Stimulated activated CD4-positive, alpha-beta T cell treated with anti-CD3 and anti-CD28 coated beads, TNF-alpha, amount 100 ng/mL, for 4 hours (primary cell): ENCODE measurements around the gene CYP3A5.
"Not testable (repeated sequence)": the region's sequence is repeated elsewhere in the genome, so short reads cannot be mapped to it uniquely, and the experiment has no call there.

Experiments
- DNase-seq, 3 experiments: peaks; one replicate each; pipeline ENCODE4 v3.0.0-alpha.2; 2020; ENCODE audit warnings: low read depth in 3 of 3

The CYP3A5 gene

GRCh38 chr7:99685871-99686608 is 6.2 kb upstream of the CYP3A5 start:
- DNase-seq, result not testable (repeated sequence)

DNA sequence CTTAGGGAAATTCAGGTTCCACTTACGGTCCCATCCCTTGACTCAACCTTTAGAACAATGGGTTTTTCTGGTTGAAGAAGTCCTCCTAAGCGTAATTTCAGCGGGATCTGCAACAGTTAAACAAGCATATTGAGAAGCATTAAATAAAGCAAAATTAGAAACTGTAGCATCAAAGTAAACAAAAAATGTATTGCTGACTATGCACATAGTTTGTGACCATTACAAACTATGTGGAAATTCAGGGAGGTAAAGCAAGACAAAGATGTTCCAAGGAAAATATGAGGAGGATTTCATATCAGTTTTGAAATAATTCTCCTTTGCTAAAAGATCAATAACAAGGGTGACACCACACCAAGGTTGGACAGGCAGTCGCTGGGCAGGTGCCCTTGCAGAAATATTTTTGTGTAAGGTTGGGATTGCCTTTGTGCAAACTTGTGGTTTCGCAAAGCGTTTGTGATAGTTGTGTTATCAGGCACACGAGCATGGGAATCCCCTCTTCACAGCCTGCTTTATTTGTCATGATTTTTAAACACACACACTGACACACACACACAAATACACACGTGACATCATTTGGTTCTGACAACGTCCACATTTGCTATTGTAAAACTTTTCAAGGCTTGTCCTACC is 5.4 kb upstream of the CYP3A5 start:
- no peak for DNase-seq

- DNase-seq, result no peak
Measured at GRCh38 chr7:99679032-99679399, 780 bp downstream of the CYP3A5 start.

DNA sequence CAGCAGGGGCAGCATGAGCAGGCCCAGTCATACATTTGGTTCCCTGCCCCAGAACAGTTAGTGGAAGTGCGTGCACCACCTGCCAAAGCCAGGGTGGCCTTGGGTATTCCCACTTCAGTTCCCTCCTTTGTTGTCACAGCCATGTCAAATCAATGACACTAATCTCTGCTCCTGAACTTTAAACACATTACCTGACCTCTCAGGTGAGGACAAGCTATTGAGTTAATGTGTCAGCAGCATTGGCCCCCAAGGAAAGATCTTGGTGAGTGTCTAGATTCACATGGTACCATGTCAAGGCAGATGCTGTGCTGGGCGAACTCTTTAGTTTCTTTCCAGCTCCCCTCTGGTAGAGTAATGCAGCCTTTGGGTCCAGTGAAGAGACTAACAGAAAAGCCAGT is 2.1 kb downstream of the CYP3A5 start:
- no peak for DNase-seq

DNA sequence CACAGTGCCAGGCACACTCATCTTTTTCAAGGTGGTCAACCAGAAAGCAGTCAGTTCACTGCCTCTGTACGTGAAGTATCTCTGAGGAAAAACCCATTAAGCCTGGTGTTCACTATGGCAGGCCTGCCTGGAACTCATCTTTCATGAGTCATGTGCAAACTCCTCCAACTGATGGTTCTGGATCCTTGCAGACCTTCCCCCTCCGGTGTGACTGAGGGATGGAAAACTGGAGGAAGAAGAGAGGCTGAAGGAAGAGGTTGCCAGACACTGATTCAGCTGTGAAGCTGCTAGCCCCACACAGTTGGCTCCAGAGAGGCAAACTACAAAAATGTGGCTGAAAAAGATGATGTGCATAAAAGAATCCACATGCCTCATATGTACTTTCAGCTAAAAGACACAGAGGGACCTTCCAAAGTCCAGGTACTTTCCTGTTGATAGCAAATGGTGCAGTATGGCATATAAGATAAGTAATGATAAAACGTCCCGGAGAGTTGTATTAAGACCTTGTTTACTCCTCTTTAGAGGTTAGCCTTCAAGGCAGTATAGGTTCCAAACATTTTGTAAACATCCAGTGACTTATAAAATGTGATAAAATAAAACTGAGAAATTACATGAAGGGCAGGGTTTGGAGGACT is 2.7 kb downstream of the CYP3A5 start:
- DNase-seq, result no peak

DNA sequence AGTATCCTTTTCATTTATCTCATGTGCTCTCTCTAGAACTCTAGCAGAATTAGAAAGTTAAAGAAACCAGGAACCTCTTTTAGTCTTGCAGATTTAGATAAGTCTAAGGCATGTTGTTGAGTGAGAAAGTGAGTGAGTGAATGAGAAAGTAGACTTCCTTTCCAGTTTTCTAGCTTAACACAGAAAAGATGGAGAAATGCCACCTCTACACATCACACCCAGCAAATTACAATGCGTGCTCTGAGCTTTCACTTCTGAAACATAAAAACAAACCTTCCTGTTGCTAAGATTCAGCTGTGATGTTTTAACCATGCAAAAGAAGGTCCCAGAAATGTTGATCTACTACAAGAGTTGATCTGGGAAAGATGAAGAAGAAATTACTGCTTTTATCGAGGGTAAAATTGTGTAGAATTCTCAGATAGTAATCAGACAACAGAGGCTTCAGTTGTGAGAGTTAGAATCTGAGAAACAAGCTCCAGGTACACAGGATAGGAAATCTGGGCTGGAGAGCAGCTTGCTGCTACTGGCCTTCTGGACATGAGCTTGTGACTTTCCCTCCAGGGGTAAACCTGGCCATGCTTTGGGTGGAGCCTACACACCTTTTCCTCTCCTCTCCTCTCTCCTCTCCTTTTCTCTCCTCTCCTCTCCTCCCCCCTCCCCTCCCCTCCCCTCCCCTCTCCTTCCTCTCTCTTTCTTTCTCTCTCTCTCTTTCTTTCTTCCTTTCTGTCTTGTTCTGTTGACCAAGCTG is 4.6 kb downstream of the CYP3A5 start:
- DNase-seq, result no peak

GRCh38 chr7:99672573-99672972 is 7.2 kb downstream of the CYP3A5 start:
- no peak for DNase-seq

DNA sequence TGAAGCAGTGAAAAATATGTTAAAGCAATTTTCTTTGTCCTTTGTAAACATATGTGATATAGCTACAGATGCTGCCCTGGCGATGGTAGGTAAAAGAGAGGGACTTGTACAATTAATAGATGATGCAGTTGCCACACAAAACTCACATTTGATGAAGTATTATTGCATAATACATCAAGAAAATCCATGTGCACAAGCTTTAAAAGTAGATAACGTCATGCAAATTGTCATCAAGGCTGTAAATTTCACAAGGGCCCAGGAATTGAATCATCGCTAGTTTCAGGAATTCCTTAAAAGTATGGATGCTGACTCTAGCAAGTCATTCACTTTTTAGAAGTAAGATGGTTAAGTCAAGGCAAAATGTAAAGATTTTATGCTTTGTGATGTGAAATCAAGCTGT is 10.0 kb downstream of the CYP3A5 start:
- DNase-seq, result no peak

GRCh38 chr7:99668541-99668940 is 11.3 kb downstream of the CYP3A5 start:
- no peak for DNase-seq

DNA sequence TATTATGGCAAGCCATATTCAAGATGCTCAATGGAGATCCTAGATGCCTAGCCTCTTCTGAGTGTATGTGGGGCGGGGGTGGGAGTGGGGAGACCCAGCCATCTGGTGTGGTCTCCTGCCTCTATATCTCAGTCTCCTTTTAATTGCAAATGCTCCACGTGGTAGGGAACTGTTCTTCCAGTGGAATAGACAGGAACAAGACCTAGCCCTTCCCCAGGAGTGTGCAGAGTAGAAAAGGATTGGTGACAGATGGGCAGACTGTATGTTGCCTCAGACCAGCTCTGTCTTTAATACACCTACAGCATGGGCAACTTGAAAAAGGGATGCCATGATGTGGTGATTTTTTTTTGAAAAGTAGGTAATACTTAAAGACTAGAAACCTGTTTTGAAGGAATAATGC is 12.6 kb downstream of the CYP3A5 start:
- DNase-seq, result no peak

GRCh38 chr7:99666013-99666395 is 13.8 kb downstream of the CYP3A5 start:
- DNase-seq, result no peak

- DNase-seq, result no peak
Measured at GRCh38 chr7:99665312-99666012, 14.3 kb downstream of the CYP3A5 start.

- not testable (repeated sequence) for DNase-seq
Measured at GRCh38 chr7:99657879-99658278, 21.9 kb downstream of the CYP3A5 start.

- not testable (repeated sequence) for DNase-seq
Measured at GRCh38 chr7:99654626-99655025, 25.2 kb downstream of the CYP3A5 start.

DNA sequence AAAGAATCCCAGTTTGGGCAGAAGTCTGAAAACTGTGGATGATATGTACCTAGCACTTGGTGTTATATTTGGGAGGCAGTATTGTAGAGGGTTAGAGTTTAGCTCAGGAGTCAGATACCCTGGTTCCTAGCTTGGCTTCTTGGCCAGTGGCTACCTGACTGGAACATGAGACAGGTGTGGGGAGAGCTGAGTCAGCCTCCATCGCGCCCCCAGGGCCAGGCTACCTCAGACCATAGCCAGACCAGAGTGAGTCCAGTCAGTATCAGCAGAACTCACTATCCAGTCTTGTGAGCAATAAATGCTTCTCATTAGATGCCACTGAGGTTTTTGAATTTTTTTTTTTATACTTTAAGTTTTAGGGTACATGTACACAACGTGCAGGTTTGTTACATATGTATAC is 26.0 kb downstream of the CYP3A5 start:
- DNase-seq, result no peak

DNA sequence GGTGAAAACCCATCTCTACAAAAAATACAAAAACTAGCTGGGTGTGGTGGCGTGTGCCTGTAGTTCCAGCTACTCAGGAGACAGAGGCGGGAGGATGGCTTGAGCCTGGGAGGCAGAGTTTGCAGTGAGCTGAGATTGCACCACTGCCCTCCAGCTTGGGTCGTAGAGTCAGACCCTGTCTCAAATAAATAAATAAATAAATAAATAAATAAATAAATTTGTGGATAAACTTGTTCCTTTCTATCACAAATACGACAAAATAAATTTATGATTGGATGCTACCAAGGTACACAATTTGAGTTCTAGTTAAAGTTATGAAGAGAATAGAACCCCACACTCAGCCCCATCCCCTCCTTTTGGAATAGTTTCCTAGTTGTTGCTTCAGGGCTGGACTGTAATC is 26.5 kb downstream of the CYP3A5 start:
- DNase-seq, result not testable (repeated sequence)

- no peak for DNase-seq
Measured at GRCh38 chr7:99652671-99653070, 27.1 kb downstream of the CYP3A5 start.

DNA sequence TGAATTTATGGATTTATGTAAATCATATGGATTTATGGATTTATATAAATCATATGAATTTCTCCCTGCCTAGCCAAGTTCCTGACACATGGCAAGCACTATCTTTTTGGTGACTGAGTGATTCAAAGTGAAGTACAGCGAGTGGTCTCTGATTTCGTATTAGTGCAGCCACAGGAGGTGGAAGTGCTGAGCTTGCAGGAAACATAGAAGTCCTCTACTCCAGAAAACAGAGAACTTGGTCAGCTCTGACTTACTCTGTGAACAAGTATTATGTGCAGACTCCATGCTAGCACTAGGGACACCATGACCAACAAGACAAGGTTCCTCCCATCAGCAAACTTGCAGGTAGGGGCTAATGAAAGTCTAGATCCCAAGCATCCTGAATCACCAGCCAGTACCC is 28.5 kb downstream of the CYP3A5 start:
- DNase-seq, result no peak

- DNase-seq, result no peak
Measured at GRCh38 chr7:99648843-99649242, 31.0 kb downstream of the CYP3A5 start.

GRCh38 chr7:99645590-99645989 is 34.2 kb downstream of the CYP3A5 start:
- DNase-seq, result no peak

GRCh38 chr7:99644431-99644830 is 35.4 kb downstream of the CYP3A5 start:
- DNase-seq, result no peak

DNA sequence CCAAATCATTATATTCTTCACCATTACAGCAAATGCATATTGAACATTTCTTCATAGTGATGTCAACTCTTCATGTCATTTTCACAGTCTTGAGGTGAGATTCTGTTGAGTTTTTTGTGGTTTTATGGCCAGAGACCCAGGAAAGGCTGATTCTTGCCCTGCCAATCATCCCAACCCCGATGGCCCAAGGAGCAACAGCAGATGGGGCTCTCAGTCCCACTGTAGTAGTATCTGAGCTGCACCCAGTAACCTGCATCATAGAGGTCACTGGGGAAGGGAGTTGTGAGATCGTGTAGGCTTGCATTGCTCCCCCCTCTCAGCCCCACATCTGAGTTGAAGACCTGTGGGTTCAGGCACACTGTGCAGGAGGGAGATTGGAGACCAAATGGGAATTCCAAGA is 36.3 kb downstream of the CYP3A5 start:
- no peak for DNase-seq
